Mononuclear cell (primary cell): ENCODE results near the gene SLC12A5. TPM values are rescaled to one million over a fixed set of nuclear protein-coding genes. Genes with fewer than 3 reads are reported as not detected.

Experiments
- H3K27me3 ChIP-seq: 2 replicates; pipeline ENCODE4 v1.6.0; 2011; ENCODE audit warnings: low read length, control low read depth; ENCODE audit not compliant: insufficient read depth
- H3K4me1 ChIP-seq: 2 replicates; pipeline ENCODE4 v1.5.1; 2011; ENCODE audit warnings: mild to moderate bottlenecking, low read length, control low read depth; ENCODE audit not compliant: insufficient read depth
- H3K4me3 ChIP-seq: 2 replicates; pipeline ENCODE4 v1.5.1; 2011; ENCODE audit warnings: mild to moderate bottlenecking, low read length, moderate library complexity
- H3K9me3 ChIP-seq: 2 replicates; pipeline ENCODE4 v1.5.1; 2011; ENCODE audit warnings: low read depth, mild to moderate bottlenecking, control low read depth, low read length
- total RNA-seq: library from RNA; depleted of rRNA; stranded (reverse); fragments of >200 nt; gene quantifications from one replicate; pipeline ENCODE4 v1.2.3, GENCODE V29; 2012

The SLC12A5 gene
- total RNA-seq, 1 donor = 0.10 TPM

DNA sequence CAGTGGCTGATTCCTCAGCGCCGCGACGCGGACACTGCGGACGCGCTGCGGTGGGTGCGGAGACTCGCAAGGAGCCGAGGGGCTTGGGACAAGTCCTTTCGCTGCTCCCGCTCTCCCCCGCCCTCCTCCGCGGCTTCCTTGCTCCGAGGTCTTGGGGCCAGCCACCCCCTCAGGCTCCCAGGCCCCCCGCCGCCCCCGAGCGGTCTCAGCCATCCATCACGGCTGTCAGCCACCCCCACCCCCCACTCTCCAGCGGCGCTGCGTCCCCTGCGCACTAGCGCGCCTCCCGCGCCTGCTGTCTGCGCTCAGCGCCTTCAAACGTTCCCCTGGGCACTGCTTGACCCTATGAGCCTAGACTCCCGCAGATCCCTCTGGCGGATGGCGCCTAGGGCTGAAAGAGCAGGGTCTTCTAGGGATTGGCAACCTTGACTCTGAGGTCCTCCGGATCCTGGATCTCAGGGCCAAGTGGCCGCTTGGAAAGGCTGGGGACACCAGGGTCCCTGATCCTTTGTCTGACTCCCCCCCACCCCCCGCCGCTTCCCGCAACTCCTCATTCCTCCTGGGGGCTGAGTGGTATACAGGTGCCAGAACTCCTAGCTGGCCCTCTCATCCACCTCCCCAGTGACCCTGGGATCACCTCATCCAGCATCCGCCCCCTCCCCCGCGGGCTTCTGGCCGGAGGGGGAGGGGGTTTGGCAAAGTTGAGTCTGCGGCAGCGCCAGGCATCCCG is 1.4 kb downstream of the SLC12A5 start:
- no peaks in the 10 kb centered on the region for H3K9me3 ChIP-seq
- H3K27me3 ChIP-seq = peaks cover 77% of the 10 kb centered on the region
- no peaks in the 10 kb centered on the region for H3K4me1 ChIP-seq
- H3K4me3 ChIP-seq = no peak overlapping the region

DNA sequence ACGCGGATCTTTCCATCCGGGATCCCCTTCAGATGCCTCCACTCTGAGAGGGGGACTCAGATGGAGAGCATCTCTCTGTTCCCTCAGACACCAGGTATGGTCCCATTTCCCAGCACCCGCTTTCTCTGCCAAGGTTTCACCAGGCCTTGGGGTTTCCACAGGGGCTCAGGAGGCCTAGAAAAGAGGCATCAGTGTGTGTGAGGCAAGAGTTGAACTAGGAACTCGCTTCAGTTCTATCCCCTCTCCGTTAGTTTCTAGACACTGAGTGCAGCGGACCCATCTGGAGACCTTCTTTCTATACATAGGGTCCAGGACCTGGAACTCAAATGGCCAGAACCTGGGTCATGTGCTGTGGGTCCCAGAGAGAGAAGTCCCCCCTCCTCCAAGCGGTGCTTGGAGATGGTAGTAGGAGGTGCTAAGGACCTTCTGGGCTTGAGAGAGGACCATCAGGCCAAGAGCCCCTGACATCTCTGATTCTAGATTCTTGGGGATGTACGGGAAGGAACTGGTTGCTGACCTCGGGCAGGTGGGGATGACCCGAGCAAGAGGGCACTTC is 2.1 kb downstream of the SLC12A5 start:
- H3K9me3 ChIP-seq = no peaks in the 10 kb centered on the region
- peaks cover 77% of the 10 kb centered on the region for H3K27me3 ChIP-seq
- H3K4me1 ChIP-seq = no peaks in the 10 kb centered on the region
- H3K4me3 ChIP-seq = no peak overlapping the region

DNA sequence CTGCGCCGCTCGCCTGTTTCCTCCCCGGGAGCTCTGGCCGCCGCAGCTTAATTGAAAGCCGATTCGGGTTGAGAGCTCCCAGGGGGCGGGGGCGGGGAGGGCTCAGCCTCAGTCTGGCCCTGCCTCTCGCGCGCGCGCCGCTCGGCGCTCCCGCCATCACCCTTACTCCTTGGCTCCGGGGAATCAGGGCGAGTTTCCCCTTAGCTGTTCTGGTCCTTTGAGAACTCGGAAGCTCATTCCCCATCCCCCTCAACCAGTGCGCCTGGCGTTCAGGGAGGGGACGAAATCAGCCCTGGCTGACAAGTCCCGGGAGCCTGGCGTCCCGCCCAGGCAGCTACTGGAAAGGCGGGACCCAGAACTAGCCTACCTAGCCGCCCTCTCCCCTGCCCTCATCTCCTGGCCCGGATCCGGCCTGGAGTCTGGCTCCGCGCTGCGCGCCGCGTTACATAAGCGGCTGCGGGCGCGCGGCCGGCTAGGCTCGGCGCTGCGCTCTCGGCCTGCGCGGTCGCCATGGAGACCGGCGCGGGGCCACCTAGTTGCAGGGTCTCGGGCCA is 2.8 kb downstream of the SLC12A5 start:
- H3K9me3 ChIP-seq = no peaks in the 10 kb centered on the region
- no peaks in the 10 kb centered on the region for H3K4me1 ChIP-seq
- H3K4me3 ChIP-seq = no peak overlapping the region
- peaks cover 77% of the 10 kb centered on the region for H3K27me3 ChIP-seq

DNA sequence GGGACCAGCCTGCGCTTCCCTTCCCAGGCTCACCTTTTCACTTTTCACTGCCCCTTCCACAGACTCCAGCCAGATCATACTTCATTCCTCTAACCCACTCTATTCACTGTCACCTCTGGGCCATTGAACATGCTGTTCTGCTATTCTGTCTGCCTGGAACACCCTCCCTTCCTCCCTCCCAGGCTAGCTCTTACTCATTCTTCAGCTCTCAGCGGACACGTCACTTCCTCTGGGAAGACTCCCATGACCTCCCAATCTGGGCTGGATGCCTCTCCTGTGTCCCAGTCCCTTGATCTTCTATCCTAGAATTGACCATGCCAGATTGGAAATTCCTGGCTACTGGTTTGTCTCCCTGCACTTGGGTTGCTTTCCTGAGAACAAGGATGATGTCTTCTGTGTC is 5.0 kb downstream of the SLC12A5 start:
- H3K4me3 ChIP-seq = no peak overlapping the region
- H3K9me3 ChIP-seq = no peaks in the 10 kb centered on the region
- peaks cover 55% of the 10 kb centered on the region for H3K27me3 ChIP-seq
- H3K4me1 ChIP-seq = no peaks in the 10 kb centered on the region

DNA sequence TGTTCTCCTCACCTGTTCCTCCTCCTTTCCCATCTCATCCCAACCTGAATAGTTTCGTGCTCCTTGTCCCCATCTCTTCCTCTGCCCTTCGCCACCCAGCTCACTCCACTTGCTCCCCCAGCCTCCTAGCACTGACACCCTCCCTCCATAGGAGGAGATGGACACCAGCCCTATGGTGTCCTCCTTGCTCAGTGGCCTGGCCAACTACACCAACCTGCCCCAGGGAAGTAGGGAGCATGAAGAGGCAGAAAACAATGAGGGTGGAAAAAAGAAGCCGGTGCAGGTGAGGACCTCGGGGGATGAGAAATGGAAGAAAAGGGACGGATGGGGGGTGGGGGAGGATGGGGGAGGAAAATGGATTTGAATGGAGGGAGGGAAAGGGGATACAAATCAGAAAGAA is 6.2 kb downstream of the SLC12A5 start:
- Histone ChIP-seq H3K4me3 (no peak overlapping the region), H3K9me3 (no peaks in the 10 kb centered on the region), H3K4me1 (no peaks in the 10 kb centered on the region), H3K27me3 (peaks cover 46% of the 10 kb centered on the region)

DNA sequence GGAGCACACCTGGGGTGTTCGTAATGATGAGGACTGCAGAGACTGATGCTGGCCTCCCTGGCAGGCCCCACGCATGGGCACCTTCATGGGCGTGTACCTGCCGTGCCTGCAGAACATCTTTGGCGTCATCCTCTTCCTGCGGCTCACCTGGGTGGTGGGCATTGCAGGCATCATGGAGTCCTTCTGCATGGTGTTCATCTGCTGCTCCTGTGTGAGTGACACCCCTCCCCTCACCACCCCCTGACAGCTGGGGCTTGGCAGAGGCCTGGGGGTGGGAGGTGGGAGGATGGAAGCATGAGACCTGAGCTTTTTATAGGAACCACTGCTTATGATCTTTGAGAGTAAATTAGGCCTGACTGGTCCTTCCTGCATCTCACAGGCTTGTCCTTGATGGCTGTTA is 6.7 kb downstream of the SLC12A5 start:
- H3K4me1 ChIP-seq = no peaks in the 10 kb centered on the region
- no peak overlapping the region for H3K4me3 ChIP-seq
- H3K9me3 ChIP-seq = no peaks in the 10 kb centered on the region
- H3K27me3 ChIP-seq = peaks cover 43% of the 10 kb centered on the region

DNA sequence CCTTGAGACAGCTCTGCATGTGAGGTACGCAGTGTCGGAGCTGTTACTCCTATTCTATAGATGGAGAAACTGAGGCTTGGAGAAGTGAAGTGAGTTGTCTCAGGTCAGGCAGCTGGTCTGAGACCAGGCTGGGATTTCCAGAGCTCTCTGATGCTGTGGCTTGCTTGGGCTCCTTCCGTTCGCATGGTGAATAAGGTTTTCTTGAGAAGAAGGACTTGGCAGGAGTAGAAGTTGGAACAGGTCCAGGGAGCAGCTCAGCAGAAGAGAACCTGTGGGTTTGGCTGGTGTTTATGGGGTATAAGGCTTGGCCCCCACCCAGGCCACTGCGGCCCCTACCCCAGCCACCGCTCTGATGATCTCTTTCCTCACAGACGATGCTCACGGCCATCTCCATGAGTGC is 7.4 kb downstream of the SLC12A5 start:
- Histone ChIP-seq H3K4me1 (no peaks in the 10 kb centered on the region), H3K27me3 (peaks cover 37% of the 10 kb centered on the region), H3K4me3 (no peak overlapping the region), H3K9me3 (no peaks in the 10 kb centered on the region)

DNA sequence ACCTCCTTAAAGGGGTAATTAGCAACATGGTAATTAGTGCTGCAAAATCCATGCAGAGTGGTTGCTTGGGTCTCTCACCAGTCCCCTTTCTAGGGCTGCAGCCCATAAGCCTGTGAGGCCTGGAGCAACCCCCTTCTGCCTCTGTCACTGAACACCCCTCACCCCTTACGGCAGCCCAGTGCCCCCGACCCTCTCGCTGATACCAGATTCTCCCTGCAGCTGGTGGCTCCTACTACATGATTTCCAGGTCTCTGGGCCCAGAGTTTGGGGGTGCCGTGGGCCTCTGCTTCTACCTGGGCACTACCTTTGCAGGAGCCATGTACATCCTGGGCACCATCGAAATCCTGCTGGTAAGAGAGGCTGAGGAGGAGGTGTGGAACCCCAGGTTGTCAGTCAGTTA is 8.0 kb downstream of the SLC12A5 start:
- no peaks in the 10 kb centered on the region for H3K9me3 ChIP-seq
- no peak overlapping the region for H3K4me3 ChIP-seq
- H3K27me3 ChIP-seq = peaks cover 33% of the 10 kb centered on the region
- no peaks in the 10 kb centered on the region for H3K4me1 ChIP-seq

DNA sequence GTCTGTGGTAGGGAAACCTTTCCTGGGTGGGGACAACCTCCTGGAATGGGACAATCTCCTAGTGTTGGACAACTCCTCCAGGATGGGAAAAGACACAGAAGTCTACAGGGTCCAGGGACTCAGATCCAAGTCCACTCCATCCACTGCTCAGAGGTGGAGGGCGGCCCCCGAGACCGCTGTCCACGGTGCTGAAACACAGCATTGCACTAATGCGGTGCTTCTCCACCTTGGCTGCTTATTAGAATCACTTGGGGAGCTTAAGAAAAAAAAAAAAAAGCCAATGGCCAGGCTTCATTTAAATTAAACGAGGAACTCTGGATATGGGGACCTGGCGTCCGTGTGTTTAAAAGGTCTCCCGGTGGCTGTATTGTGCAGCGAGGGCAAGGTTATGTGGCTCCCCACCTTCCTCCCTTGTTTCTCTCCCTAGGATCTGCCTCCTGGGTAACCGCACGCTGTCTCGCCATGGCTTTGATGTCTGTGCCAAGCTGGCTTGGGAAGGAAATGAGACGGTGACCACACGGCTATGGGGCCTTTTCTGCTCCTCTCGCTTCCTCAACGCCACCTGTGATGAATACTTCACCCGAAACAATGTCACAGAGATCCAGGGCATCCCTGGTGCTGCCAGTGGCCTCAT is 12.0 kb downstream of the SLC12A5 start:
- no peak overlapping the region for H3K4me3 ChIP-seq
- no peaks in the 10 kb centered on the region for H3K4me1 ChIP-seq
- H3K27me3 ChIP-seq = peaks cover 5% of the 10 kb centered on the region
- no peaks in the 10 kb centered on the region for H3K9me3 ChIP-seq

DNA sequence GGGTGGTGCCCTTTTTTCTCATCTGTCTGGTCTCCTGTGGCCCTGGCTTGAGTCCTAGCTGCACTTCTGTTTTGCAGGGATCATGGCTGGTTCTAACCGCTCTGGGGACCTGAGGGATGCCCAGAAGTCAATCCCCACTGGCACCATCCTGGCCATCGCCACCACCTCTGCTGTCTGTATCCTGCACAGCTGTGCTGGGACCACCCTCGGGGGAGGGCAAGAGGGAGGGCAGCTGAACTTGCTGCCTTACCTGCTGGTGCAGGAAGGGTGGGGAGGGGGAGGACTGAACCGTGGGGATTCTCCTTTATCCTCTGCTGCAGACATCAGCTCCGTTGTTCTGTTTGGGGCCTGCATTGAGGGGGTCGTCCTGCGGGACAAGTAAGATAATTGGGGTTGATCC is 14.5 kb downstream of the SLC12A5 start:
- Histone ChIP-seq H3K4me1 (no peaks in the 10 kb centered on the region), H3K4me3 (no peak overlapping the region), H3K27me3 (peaks cover 3% of the 10 kb centered on the region), H3K9me3 (no peaks in the 10 kb centered on the region)

DNA sequence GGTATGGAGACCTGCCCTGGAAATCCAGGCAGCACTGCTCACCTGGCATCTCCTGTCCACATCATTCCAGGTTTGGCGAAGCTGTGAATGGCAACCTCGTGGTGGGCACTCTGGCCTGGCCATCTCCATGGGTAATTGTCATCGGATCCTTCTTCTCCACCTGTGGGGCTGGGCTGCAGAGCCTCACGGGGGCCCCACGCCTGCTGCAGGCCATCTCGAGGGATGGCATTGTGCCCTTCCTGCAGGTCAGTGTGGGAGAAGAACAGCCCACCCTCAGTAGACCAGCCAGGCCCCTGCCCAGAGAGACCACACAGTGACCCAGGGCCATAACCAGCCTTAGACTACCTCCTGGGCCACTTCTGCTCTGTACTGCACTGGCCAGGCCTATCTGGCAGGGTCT is 15.9 kb downstream of the SLC12A5 start:
- Histone ChIP-seq H3K4me3 (no peak overlapping the region), H3K4me1 (no peaks in the 10 kb centered on the region), H3K27me3 (peaks cover 3% of the 10 kb centered on the region), H3K9me3 (no peaks in the 10 kb centered on the region)

DNA sequence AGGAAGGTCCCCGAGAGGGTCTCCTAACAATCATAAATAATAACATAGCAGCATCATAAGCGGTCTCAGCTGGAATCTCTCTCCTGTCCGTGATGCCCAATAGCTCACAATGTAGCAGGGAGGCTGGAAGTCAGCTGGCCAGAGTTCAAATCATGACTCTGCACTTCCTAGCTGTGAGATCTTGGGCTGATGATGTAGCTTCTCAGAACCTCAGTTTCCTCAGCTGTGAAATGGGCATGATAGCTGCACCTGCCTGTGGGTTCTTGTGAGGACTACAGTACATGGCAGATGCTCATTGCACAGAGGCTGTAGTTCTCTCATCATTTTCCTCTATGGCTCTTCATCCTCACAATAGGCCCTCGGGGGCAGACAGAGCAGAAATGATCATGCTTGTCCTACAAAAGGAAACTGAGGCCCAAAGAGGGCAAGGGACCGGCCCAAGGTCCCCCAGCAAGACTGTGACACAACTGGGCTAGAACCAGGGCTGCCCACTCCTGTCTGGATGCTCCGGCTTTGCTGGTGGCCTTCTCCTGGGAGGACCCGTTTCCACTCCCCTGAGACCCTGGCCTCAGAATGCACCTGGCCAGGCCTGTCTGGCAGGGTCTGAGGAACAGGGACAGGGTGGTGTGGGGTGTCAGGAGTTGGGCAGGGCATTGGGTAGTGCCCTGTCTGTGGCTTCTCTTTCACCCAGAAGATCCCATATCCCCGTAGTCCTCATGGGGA is 17.7 kb downstream of the SLC12A5 start:
- no peaks in the 10 kb centered on the region for H3K4me1 ChIP-seq
- no peaks in the 10 kb centered on the region for H3K9me3 ChIP-seq
- H3K4me3 ChIP-seq = no peak overlapping the region
- no peaks in the 10 kb centered on the region for H3K27me3 ChIP-seq

DNA sequence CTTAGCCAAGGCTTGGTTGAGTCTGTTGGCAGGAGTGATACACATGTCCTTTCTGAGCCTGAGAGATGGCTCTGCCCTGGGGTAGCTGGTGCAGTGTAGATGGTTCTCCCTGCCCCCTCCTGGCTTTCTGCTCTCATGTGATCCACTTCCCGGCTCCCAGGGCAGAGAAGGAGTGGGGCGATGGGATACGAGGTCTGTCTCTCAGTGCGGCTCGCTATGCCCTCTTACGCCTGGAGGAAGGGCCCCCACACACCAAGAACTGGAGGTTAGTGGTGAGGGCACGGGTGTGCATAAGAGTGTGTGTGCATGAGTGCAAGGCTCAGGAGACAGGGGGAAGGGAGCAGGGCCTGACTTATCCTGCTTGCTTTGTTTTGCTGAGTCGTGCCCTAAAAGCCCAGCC is 18.8 kb downstream of the SLC12A5 start:
- Histone ChIP-seq H3K4me3 (no peak overlapping the region), H3K4me1 (no peaks in the 10 kb centered on the region), H3K9me3 (no peaks in the 10 kb centered on the region), H3K27me3 (no peaks in the 10 kb centered on the region)

DNA sequence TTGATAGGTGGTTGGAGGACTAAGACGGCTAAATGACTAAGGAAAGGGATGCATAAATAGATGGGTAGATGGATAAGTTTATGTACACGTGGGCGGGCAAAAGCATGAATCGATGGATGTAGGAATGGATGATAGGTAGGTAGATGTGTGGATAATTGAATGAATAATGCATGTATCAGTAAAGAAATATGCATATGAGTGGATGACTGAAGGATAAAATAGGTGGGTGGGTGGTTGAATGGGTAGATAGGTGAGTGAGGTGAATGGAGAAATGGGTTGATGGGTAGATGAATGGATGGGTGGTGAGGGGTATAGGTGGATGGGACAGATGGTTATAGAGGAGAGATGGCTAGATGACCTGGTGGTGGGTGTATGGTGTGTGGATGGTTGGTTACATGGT is 20.2 kb downstream of the SLC12A5 start:
- Histone ChIP-seq H3K27me3 (no peaks in the 10 kb centered on the region), H3K9me3 (no peaks in the 10 kb centered on the region), H3K4me3 (no peak overlapping the region), H3K4me1 (no peaks in the 10 kb centered on the region)

DNA sequence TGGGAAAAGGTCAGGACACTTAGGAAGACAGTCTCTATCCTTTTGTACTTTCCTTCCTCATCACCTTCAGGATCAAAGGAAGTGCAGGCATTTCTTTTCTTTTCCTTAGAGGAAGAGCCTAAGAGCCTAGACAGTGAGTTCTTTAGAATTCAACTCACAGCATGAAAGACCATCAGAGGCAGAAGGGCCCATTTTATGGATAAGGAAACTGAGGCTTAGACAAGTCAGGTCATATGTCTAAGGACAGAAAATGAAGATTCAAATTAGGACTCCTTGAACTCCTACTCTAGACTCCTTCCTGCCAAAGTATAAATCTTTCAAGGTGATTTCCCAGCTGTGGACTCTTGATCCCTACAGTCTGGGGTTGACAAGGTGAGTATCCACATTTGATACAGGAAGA is 20.8 kb downstream of the SLC12A5 start:
- no peaks in the 10 kb centered on the region for H3K27me3 ChIP-seq
- no peaks in the 10 kb centered on the region for H3K9me3 ChIP-seq
- H3K4me1 ChIP-seq = no peaks in the 10 kb centered on the region
- no peak overlapping the region for H3K4me3 ChIP-seq
